T-helper 2 cell treated with Interferon-gamma antibody and Interleukin-4, amounts not matched to agents 5 μg/mL and 100 μg/mL, for 36 hours (primary cell): Measurements from ENCODE around the gene GATA6.

Experiments used
- DNase-seq: peaks from one replicate; pipeline ENCODE4 v3.0.0; 2021; ENCODE audit warnings: low spot score
- H3K27ac Mint-ChIP-seq: one replicate; pipeline ENCODE4 v1.8.0; 2021; ENCODE audit warnings: mild to moderate bottlenecking, mixed read lengths
- H3K27me3 Mint-ChIP-seq: one replicate; pipeline ENCODE4 v1.8.0; 2021; ENCODE audit warnings: low read depth, mixed read lengths
- H3K36me3 Mint-ChIP-seq: one replicate; pipeline ENCODE4 v1.8.0; 2021; ENCODE audit warnings: low read depth, mixed read lengths
- H3K4me1 Mint-ChIP-seq: one replicate; pipeline ENCODE4 v1.8.0; 2021; ENCODE audit warnings: low read depth, mixed read lengths
- H3K4me3 Mint-ChIP-seq: one replicate; pipeline ENCODE4 v1.8.0; 2022; ENCODE audit warnings: mild to moderate bottlenecking, moderate library complexity, mixed read lengths
- H3K9me3 Mint-ChIP-seq: one replicate; pipeline ENCODE4 v1.8.0; 2021; ENCODE audit warnings: mixed read lengths

The GATA6 gene

DNA sequence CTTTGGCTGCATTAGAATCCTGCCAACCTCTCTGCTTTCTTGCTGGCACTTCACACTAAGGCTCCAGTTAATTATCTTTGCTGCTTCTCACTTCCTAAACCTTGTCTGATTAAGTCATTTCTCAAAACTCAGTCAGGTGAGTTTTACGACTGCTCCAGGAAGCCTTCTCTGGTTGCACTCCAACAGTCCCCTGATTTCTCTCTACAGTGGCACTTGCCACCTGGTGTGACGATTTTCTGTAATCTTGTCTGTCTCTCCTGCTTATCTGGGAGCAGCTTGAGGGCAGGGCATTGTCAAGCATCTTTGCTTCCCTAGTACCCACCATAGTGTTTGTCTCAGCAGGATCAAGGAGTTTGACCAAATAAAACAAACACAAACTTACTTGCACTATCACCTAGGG lies 10.4 kb upstream of the GATA6 start:
- Mint-ChIP-seq H3K27ac (no peak overlapping the region), H3K9me3 (no peaks in the 10 kb centered on the region), H3K36me3 (no peaks in the 10 kb centered on the region), H3K27me3 (peaks cover 21% of the 10 kb centered on the region), H3K4me3 (no peak overlapping the region), H3K4me1 (no peaks in the 10 kb centered on the region)
- no peak for DNase-seq

DNA sequence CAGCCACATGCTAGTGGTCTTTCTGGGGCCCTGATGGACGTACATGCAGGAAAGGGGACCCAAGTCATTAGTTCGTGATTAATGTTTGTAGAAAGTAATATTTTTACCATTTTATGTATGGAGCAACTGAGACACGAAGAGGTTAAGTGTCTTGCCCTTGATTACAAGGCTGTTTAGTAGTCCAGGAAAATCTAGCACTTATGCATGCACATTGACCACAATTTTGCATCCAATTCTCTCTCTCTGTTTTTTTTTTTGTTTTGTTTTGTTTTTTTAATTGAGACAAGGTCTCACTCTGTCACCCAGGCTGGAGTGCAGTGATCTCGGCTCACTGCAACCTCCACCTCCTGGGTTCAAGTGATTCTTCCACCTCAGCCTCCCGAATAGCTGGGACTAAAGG lies 8.3 kb upstream of the GATA6 start:
- DNase-seq: no peak
- no peaks in the 10 kb centered on the region for H3K9me3 Mint-ChIP-seq
- H3K27me3 Mint-ChIP-seq: peaks cover 34% of the 10 kb centered on the region
- H3K36me3 Mint-ChIP-seq: no peaks in the 10 kb centered on the region
- no peak overlapping the region for H3K4me3 Mint-ChIP-seq
- no peak overlapping the region for H3K27ac Mint-ChIP-seq
- peaks cover 2% of the 10 kb centered on the region for H3K4me1 Mint-ChIP-seq

DNA sequence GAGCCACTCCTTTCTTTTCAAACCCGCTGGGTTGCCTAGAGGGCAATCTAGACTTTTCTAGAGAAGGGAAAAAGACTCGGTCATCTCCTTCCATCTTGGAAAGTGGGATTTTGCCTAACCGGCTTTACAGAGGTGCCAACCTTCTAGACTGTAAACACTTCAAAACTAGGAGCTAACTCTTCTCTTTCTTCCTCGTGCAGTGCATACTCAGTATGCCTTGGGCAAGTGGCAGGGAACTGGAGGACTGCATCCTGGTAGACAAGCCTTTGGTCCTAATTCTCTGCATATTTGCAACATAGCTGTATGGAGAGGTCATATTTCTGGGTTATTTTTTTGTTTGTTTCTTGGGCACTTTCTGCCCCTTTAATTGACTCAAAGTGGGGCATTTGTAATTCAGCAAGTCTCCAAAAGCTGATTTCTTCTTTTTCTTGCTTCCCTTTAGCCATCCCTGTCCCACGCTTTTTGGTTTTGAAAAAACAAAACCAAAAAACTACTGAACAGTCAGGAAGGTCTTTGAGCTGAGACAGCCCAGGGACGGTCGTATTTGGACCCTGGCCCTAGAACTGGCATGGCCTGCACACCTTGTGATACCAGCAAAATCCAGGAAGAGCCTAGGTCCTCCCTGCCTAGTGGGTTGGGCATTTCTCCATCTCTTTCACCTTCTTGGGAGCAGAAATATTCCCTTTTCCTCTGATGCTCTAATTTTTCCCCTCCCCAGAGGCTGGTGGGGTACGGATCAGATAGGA lies 5.8 kb upstream of the GATA6 start:
- H3K27ac Mint-ChIP-seq: no peak overlapping the region
- no peaks in the 10 kb centered on the region for H3K36me3 Mint-ChIP-seq
- peaks cover 7% of the 10 kb centered on the region for H3K4me1 Mint-ChIP-seq
- DNase-seq: no peak
- no peaks in the 10 kb centered on the region for H3K9me3 Mint-ChIP-seq
- H3K27me3 Mint-ChIP-seq: peaks cover 59% of the 10 kb centered on the region
- H3K4me3 Mint-ChIP-seq: no peak overlapping the region

DNA sequence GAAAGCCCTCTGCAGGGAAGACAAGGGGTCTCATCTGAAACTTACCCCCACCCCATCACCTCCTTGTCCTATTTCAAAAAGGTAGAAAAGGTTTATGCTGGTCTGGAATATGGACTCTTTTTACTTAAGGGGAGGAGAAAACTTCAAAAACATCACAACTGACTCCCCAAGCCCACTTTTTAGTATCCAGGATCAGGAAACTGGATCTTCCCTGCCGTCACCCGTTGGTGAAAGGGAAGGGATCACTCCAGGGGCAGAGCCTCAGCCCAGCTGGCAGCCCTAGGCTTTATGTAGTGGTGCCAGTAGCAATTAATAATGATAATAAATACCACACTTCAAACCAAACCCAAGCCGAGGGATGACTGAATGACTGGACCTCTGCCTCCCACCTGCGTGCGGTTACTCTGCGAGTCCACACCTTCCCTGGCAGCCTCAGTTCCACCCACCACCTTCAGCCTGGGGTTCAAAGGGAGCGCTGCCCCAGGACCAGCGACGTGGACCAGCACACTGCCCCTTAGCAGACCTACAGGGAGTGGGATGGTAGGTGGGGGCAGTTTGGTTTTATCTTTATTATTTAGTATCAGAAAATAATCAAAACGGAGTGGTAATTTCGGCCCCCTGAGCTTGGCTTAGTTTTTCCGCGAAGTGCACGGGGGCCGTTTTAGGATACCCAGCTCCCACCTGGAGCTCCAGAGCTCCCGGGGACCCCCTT lies 4.9 kb upstream of the GATA6 start:
- Mint-ChIP-seq H3K9me3 (no peaks in the 10 kb centered on the region), H3K4me1 (peaks cover 8% of the 10 kb centered on the region), H3K36me3 (no peaks in the 10 kb centered on the region), H3K27ac (no peak overlapping the region), H3K27me3 (peaks cover 65% of the 10 kb centered on the region), H3K4me3 (no peak overlapping the region)
- no peak for DNase-seq

DNA sequence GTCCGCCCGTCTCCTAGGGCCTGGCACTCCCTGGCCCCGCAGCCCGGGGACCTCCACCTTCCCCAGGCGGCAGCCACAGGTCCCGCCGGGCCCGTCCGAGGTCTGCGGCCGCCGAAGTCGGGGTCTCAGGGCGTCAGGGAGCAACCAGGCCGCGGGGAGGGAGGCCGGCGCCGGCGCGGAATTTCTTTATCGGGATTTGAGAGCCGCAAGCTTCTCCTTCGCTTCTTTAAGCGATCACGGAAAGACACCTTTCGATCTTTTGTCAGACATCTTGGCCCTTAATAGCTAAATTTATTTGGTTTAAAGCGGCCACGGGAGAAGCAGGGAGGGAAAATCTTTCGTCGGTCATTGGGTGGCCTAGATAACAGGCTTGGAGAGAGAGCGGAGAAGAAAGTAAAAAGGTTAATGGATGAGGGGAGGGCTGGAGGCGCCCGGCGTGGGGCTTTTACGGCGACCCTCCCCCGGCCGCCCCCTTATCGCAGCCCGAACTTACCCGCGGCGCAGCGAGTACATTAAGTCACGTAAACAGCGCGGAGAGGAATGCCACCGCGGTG lies 4.3 kb upstream of the GATA6 start:
- peak overlapping the region; percentile 60 for H3K27ac Mint-ChIP-seq
- H3K4me3 Mint-ChIP-seq: peak overlapping the region; percentile 21
- H3K27me3 Mint-ChIP-seq: peaks cover 69% of the 10 kb centered on the region

DNA sequence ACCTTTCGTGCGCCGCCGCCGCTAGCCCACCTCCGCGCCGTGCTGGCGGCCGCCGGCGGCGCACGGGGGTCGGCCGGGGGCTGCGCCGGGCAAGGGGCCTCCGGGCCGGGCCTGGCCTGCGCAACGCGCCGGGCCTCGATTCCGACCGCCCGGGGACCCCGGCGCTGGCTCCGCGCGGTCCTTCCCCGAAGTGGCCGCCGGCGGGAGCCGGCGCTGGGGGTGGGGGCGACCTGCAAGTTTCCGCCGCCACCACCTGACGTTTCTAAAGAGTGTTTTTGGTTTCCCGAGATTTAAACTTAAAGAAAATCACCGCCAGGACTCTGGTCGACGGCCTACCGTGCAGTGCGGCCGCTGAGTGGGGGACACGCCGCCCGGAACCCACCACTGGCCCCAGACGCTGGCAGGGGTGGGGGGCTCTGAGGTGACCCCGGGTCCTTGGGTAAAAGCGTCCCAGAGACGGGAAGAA lies 3.8 kb upstream of the GATA6 start:
- Mint-ChIP-seq H3K4me3 (no peak overlapping the region), H3K27me3 (peaks cover 74% of the 10 kb centered on the region)

More for the DNA sequence above, 4.3 kb upstream of the GATA6 start:
- H3K4me1 Mint-ChIP-seq: peaks cover 12% of the 10 kb centered on the region
- H3K36me3 Mint-ChIP-seq: no peaks in the 10 kb centered on the region
- DNase-seq: no peak
- no peaks in the 10 kb centered on the region for H3K9me3 Mint-ChIP-seq

DNA sequence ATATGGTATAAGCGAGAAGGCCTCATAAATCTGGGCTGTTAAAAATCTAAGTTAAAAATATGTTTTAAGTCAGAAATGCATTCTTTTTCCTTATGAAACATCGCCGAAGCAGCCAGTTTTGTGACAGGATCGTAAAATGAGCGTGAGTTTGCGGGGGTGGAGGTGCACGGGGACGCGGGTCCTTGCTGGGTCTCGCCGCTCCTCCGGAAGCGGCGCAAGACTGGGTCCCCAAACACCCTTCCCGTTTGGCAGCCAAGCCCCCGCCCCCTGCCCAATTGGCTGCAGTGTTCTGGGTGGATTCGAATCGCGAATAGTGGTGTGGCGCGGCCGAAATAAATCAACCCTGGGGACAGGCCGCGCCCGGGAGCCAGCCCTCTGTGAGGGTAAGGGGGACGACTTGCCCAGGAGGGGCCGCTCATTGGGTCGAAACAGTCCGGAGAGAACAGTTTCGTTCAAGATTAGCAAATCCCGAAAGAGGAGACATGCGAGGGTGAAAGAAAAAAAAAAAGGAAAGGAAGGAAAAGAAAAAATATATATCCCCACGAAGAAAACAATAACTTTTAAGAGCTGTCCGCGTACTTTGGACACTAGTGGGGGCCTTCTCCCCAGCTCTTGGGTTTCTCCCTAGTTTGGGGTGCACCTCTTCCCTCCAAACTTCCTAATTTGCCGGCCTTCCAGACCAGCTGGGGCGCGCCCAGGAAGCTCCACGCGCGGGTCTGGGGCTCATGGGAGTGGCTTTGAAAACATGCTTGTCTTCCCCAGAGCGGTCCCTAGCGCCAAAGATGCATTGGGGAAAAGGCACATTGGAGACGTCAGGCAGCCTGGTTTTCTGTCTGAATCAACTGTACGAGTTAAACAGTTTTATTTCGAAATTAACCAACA lies 3.1 kb upstream of the GATA6 start:
- Mint-ChIP-seq H3K36me3 (no peaks in the 10 kb centered on the region), H3K4me3 (no peak overlapping the region), H3K9me3 (no peaks in the 10 kb centered on the region), H3K4me1 (peaks cover 17% of the 10 kb centered on the region), H3K27ac (no peak overlapping the region), H3K27me3 (peaks cover 78% of the 10 kb centered on the region)
- no peak for DNase-seq

More for the DNA sequence above, 3.8 kb upstream of the GATA6 start:
- H3K27ac Mint-ChIP-seq: no peak overlapping the region
- H3K36me3 Mint-ChIP-seq: no peaks in the 10 kb centered on the region
- no peak for DNase-seq
- H3K9me3 Mint-ChIP-seq: no peaks in the 10 kb centered on the region
- H3K4me1 Mint-ChIP-seq: peaks cover 15% of the 10 kb centered on the region

DNA sequence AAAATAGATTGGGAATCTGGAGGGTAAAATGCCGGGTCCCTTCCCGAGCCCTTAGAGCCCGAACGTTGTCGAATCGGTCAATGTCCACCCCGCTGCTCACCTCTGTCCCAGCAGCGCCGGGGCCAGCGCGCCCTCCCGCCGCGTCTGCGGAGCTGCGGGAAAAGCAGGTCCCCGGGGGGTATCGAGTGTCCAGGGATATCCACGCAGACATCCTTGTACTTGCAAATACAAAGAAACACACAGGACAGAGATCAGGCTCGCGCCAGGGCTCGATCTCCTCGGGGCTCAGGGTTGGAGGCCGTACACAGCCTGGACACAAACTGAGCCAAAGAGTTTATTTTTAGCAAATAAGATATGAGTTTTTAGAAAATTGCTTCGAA lies 2.3 kb upstream of the GATA6 start:
- no peaks in the 10 kb centered on the region for H3K36me3 Mint-ChIP-seq
- no peak overlapping the region for H3K27ac Mint-ChIP-seq
- no peak for DNase-seq
- no peaks in the 10 kb centered on the region for H3K9me3 Mint-ChIP-seq
- peaks cover 74% of the 10 kb centered on the region for H3K27me3 Mint-ChIP-seq
- peaks cover 17% of the 10 kb centered on the region for H3K4me1 Mint-ChIP-seq
- no peak overlapping the region for H3K4me3 Mint-ChIP-seq

DNA sequence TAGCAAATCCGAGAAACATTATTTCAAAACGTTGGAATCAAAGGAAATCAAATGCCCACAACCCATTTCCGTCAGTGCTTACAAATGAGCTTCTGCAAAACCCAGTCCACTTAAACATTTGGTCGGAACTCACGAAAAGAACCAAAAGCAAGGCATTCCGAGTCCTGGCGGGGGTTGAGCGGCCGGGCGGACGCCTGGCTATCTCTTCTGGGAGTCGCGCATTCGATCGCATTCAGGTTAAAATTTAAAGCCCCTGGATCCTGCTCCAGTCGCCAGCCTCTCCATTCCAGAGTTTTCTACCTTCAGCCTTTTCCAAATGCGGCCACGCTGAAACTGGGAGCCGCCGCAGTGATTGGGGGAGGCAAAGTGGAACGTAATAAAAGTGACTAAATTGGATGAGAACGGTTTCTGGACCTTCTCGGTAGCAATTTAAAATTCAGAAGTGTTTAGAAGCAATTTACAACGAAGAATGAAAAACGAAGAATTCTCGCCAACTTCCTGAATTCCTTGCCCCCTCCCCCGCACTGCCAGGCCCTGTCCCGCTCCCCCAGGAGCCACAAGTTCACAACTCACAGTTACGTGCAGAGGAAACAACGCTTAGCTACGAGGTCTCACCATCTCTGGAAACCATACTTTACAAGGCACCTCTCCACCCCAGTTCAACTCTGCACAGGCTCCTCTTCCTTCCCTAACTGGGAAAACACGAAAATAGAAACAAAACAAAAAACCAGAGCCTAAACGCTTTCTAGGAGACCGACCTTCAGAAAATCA lies 1.7 kb upstream of the GATA6 start:
- DNase-seq: no peak
- Mint-ChIP-seq H3K9me3 (no peaks in the 10 kb centered on the region), H3K4me3 (no peak overlapping the region), H3K27ac (no peak overlapping the region), H3K27me3 (peaks cover 74% of the 10 kb centered on the region), H3K36me3 (no peaks in the 10 kb centered on the region), H3K4me1 (peaks cover 17% of the 10 kb centered on the region)

DNA sequence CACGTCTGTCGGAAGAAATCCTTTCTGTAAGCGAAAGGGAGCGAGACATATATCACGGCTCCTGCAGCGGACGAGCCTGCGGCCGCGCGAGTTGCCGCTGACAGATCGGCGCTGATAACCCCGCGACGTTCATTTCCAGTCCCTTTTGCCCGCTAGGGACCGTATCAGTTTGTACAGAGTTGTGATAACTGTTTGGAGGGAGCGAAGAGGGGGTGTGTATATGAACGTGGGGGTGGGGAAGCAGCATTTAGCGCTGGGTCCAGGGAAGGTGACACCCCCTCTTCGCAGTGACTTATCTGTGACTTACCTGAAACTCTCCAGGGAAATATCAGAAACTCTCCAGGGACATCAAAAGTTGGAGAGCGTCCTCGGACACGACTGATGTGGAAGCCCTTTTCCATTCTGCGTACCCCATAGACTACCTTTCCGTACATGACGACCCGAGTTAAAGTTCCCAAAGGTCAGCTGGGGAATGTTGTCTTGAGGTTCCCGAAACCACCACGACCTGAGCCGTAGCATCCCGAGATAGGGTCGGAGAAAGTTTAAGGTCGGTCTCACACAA lies 948 bp upstream of the GATA6 start:
- peak overlapping the region; percentile 57 for H3K4me3 Mint-ChIP-seq
- peaks cover 75% of the 10 kb centered on the region for H3K27me3 Mint-ChIP-seq
- peaks cover 17% of the 10 kb centered on the region for H3K4me1 Mint-ChIP-seq
- H3K36me3 Mint-ChIP-seq: no peaks in the 10 kb centered on the region
- no peak for DNase-seq
- H3K9me3 Mint-ChIP-seq: no peaks in the 10 kb centered on the region
- H3K27ac Mint-ChIP-seq: peak overlapping the region; percentile 7

DNA sequence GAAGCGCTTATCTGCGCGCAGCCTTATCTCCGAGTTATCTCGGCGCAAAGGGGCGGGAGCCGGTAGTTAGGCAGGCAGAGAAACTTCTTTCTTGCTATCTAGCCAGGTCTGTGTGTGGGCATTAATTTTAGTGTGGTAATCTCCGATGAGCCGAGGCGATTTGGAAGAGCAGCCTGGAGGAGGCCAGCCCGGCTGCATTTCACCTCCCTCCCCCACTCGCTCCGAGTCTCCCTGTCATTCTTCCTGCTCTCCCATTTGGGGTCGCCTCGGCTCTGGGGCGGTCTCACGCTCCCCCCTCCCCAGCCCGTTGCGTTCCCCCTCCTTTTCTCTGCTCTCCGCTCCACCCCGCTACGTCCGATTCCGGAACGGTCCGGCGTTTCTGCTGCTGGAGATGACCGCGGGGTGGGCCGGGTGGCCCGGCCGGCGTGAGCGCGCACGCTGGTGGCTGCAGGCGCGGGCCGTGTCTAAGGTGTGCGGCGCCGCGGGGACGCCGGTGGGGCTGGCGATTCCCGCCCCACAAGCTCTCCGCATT lies 566 bp downstream of the GATA6 start:
- Mint-ChIP-seq H3K9me3 (no peaks in the 10 kb centered on the region), H3K27ac (peak overlapping the region; percentile 60)

DNA sequence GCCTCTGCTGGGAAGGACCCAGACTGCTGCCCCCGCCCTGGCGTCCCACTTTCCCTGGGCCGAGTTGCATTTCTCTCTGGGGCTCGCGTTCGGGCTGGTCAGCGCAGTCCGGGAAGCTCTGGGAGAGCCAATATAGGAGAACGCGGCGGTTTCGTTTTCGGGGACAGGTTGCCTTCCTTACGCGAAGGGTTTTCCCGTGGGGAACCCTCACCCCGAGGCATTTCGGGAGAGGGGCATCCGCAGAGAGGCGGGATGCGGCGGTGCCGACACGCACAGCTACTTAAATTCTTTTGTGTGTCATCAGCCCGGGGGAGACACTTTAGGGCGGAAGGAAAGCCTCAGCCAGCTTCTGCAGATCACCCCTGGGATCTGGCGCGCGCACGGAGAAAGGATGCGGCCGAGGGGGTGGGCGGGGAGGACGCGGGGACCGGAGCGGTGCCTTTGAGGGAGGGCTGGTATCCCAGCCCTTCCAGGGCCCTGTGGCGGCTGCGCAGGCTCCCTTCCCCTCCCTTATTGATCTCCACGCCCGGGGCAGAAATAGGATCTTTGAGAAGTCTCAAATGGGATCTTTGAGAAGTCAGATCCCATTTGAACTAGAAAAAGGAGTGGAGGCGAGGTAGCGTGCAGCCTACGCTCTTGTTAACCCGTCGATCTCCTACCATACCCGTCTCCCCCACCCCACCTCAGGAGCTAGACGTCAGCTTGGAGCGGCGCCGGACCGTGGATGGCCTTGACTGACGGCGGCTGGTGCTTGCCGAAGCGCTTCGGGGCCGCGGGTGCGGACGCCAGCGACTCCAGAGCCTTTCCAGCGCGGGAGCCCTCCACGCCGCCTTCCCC lies 1.2 kb downstream of the GATA6 start:
- peak overlapping the region; percentile 24 for H3K27ac Mint-ChIP-seq
- no peaks in the 10 kb centered on the region for H3K36me3 Mint-ChIP-seq
- peaks cover 80% of the 10 kb centered on the region for H3K27me3 Mint-ChIP-seq
- no peaks in the 10 kb centered on the region for H3K9me3 Mint-ChIP-seq
- H3K4me3 Mint-ChIP-seq: peak overlapping the region; percentile 82
- DNase-seq: no peak
- peaks cover 15% of the 10 kb centered on the region for H3K4me1 Mint-ChIP-seq

More for the DNA sequence above, 566 bp downstream of the GATA6 start:
- peaks cover 17% of the 10 kb centered on the region for H3K4me1 Mint-ChIP-seq
- no peak for DNase-seq
- H3K4me3 Mint-ChIP-seq: peak overlapping the region; percentile 82
- no peaks in the 10 kb centered on the region for H3K36me3 Mint-ChIP-seq
- H3K27me3 Mint-ChIP-seq: peaks cover 77% of the 10 kb centered on the region
